Small intestine (tissue), 7 donors: ENCODE measurements around the gene DNAH8. TPM values are rescaled to one million over a fixed set of nuclear protein-coding genes. Genes with fewer than 3 reads are reported as not detected.
A peak's percentile ranks its signal among the peaks of the same experiment; 100 is the strongest.
"Not testable (repeated sequence)": the region's sequence is repeated elsewhere in the genome, so short reads cannot be mapped to it uniquely, and the experiment has no call there.

Experiments
- DNase-seq, 2 donors: peaks; one replicate each; pipeline versions ENCODE4 v3.0.0 to v3.0.0-alpha.2; 2013
- FAIRE-seq: peaks from 2 replicates; lab custom pipeline; 2012; peaks lifted over from hg19 to GRCh38; lab: Jason Lieb, UNC
- H3K27ac ChIP-seq, 3 donors: one replicate each; pipeline ENCODE4 v1.5.1; 2013; ENCODE audit warnings: low read length in 2 of 3, mild to moderate bottlenecking in 2 of 3, control low read depth in 1 of 3, inconsistent platforms in 1 of 3, low read depth in 1 of 3, moderate library complexity in 1 of 3
- H3K27me3 ChIP-seq, 3 donors: one replicate each; pipeline ENCODE4 v1.6.1; 2013; ENCODE audit warnings: low read length in 3 of 3, inconsistent platforms in 1 of 3; ENCODE audit not compliant: control insufficient read depth in 3 of 3, insufficient read depth in 3 of 3
- H3K36me3 ChIP-seq, 3 donors: one replicate each; pipeline ENCODE4 v1.6.1; 2013; ENCODE audit warnings: low read length in 3 of 3, inconsistent platforms in 1 of 3, low read depth in 1 of 3, mild to moderate bottlenecking in 1 of 3, moderate library complexity in 1 of 3; ENCODE audit not compliant: control insufficient read depth in 3 of 3, insufficient read depth in 2 of 3
- H3K4me1 ChIP-seq, 3 donors: one replicate each; pipeline ENCODE4 v1.6.1; 2013; ENCODE audit warnings: low read length in 2 of 3, inconsistent platforms in 1 of 3, low read depth in 1 of 3, mild to moderate bottlenecking in 1 of 3, moderate library complexity in 1 of 3; ENCODE audit not compliant: control insufficient read depth in 3 of 3, insufficient read depth in 2 of 3
- H3K4me3 ChIP-seq, 3 donors: one replicate each; pipeline ENCODE4 v1.5.1; 2013; ENCODE audit warnings: low read length in 3 of 3, control low read depth in 1 of 3, inconsistent platforms in 1 of 3, low read depth in 1 of 3, mild to moderate bottlenecking in 1 of 3, moderate library complexity in 1 of 3
- H3K9me3 ChIP-seq, 2 donors: one replicate each; pipeline ENCODE4 v1.6.1; 2013; ENCODE audit warnings: low read depth in 1 of 2, low read length in 1 of 2; ENCODE audit not compliant: control insufficient read depth in 2 of 2, insufficient read depth in 1 of 2
- WGBS, 3 donors: extraction: QIAGEN DNeasy Blood & Tissue Kit; methylation state at CpG; one replicate each; pipeline ENCODE4 v1.1.7; 2013; 5-methylcytosine and 5-hydroxymethylcytosine counted together
- polyA plus RNA-seq, 4 donors: library from polyadenylated mRNA; stranded (reverse) in 3 of 4; unstranded in 1 of 4; fragments of 200-250 nt in 3 of 4; fragments of 120-200 nt in 1 of 4; gene quantifications; one replicate each; pipeline versions ENCODE4 v1.2.1 to v1.2.3, GENCODE V29; 2013
- donor health status: healthy with polysubstance abuse.
- donor health status: control.
- donor health status: control.
- donor health status: Bipolar disorder and iron deficiency.
- donor health status: healthy.

Gene DNAH8
- polyA plus RNA-seq, 4 donors = under 0.01 to 0.01 (median 0.01) TPM; not detected in 1

DNA sequence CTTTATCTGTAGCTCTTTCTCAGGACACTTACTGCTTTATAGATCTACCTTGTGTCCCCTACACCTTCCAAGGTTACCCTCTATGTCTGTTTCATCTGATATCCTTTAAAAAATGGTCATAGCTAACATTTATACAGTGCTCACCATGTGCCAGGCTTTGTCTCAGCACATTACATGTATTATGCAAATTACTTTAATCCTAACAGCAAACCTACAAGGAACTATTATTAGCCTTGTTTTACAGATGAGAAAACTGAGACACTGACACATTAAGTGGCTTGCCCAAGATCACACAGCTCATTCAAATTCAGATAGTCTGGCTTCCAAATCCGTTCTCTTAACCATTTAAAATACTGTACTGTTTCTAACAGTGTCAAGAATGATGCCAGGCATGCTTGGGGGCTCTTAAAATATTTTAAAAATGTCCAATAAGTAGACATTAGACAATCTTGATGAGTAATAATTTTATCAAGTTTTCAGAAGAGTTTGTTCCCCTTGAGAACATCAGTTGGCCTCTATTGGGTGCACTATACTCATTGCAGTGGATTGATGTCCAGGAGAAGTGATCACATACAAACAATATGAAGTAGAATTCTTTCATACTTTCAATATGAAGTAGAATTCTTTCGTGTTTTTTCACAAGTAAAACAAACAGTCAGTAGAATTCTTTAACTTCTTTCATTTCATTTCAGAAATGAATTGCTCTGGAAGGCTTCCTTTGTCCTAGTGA, 69.6 kb downstream of the DNAH8 start:
- Histone ChIP-seq H3K4me1 (no peaks in the 10 kb centered on the region), H3K36me3 (no peaks in the 10 kb centered on the region), H3K4me3 (no peak overlapping the region), H3K27me3 (no peaks in the 10 kb centered on the region), H3K27ac (no peak overlapping the region), H3K9me3 (no peaks in the 10 kb centered on the region)
- FAIRE-seq (no peak), DNase-seq (no peak)
- 58 to 80% (median 65%) methylated on average over 2 of the region's 2 CpGs for WGBS, 3 donors

DNA sequence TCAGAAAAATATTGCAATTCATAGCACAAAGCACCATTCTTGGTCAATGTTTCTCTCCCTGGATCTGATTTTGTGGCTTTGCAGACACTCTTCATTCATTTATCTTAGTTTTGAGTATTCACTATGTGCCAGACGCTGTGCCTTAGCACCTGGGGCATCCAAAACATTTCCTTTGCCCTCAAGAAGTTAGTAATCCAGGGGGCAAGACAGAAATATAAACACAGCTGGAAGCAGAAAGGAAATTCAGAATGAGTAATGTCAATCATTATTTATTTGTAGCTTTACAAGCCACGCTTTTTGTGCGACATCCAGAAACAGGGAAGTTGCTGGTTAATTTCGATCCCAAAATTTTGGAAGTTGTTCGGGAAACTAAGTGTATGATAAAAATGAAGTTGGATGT, 71.4 kb downstream of the DNAH8 start:
- Histone ChIP-seq H3K4me1 (no peaks in the 10 kb centered on the region), H3K36me3 (no peaks in the 10 kb centered on the region), H3K27ac (no peak overlapping the region), H3K4me3 (no peak overlapping the region), H3K27me3 (no peaks in the 10 kb centered on the region), H3K9me3 (no peaks in the 10 kb centered on the region)
- DNase-seq (no peak), FAIRE-seq (no peak)
- WGBS, 3 donors = 74 to 90% (median 89%) methylated on average over 5 of the region's 5 CpGs

DNA sequence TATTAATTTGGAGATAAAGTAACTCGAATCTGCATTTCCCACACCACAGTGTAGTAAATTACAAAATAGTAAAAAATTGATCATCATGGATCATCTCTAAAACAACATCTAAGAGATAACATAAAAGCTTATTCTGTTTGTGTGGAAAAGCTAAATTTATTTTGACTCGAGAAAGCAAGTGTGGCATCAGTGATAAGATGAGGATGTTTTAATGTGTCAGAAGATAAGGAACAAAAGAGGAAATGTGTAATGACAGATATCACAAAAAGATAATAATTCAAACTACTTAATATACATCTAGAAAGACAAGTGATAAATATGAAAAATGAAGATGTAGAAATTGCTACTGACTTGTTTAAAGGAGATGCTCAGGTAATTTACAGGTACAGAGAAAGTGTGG, 74.1 kb downstream of the DNAH8 start:
- Histone ChIP-seq H3K9me3 (no peaks in the 10 kb centered on the region), H3K27ac (no peak overlapping the region), H3K4me3 (no peak overlapping the region), H3K27me3 (no peaks in the 10 kb centered on the region), H3K36me3 (no peaks in the 10 kb centered on the region), H3K4me1 (no peaks in the 10 kb centered on the region)
- no peak for FAIRE-seq
- WGBS, 3 donors = 20 to 56% (median 37%) methylated on average over 2 of the region's 2 CpGs
- DNase-seq = no peak

DNA sequence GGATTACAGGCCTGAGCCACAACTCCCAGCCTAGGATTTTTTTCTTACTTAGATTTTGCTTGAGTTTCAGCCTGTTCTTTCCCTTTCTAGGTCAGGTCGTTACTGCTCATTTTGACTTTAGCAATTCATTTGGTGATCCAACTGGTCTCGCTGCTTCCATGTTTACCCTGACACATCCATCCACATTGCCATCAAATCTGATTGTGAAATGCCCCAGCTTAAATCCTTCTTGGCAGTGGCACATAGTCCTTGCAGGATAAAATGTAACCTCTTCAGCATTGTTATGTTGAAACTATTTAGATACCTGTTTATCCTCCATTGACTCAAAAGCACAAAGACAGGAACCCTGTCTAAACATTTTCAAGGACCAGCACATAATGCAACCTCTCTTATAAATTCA, 77.2 kb downstream of the DNAH8 start:
- H3K9me3 ChIP-seq = no peaks in the 10 kb centered on the region
- peaks cover 0 to 9% (median 0%) of the 10 kb centered on the region in 3 donors for H3K4me1 ChIP-seq
- no peak overlapping the region for H3K4me3 ChIP-seq
- H3K27ac ChIP-seq = no peak overlapping the region
- H3K36me3 ChIP-seq = no peaks in the 10 kb centered on the region
- no peaks in the 10 kb centered on the region for H3K27me3 ChIP-seq
- DNase-seq = no peak
- no peak for FAIRE-seq
- WGBS, 3 donors = 77 to 92% (median 79%) methylated on average over 2 of the region's 2 CpGs

DNA sequence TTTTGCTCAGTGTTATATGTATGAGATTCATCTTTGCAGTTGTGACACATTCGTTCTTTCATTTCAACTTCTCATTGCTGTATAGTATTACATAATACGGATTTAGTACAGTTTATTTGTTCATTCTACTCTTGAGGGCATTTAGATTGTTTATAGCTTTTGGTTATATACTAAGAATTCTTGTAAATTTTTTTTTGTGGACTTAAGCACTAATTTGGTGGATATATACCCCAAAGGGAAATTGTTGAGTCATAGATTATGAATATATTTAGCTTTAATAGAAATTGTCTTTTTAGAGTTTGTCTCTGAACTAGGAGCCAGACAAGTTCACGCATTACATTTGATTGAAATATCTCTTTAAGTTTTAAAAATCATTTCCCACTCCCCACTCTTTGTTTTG, 79.6 kb downstream of the DNAH8 start:
- no peak for FAIRE-seq
- H3K36me3 ChIP-seq = no peaks in the 10 kb centered on the region

DNA sequence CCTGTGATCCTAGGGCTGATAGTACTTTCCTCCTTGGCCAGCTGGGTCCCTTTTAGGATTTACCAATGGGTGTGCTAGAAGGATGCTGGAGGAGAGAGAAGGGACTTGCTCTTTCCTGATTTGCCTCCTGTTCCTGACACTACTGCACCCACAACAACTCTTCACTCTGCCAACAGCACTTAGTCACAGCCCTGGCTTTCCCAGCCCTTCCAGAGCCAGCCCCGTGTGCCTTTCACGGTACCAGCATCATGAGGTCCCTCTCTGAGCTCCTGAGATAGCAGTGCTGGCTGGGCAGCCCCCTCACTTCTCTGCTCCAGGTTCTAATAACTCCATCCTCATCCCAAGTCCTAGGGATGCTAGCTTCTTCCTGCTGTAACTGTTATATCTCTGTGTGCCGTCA, 80.9 kb downstream of the DNAH8 start:
- WGBS, 3 donors = 13 to 51% (median 39%) methylated on average over 3 of the region's 3 CpGs
- no peaks in the 10 kb centered on the region for H3K36me3 ChIP-seq
- H3K4me1 ChIP-seq = peaks cover 0 to 9% (median 0%) of the 10 kb centered on the region in 3 donors
- H3K27ac ChIP-seq = no peak overlapping the region
- H3K9me3 ChIP-seq = no peaks in the 10 kb centered on the region
- H3K27me3 ChIP-seq = no peaks in the 10 kb centered on the region
- FAIRE-seq (no peak), DNase-seq (peak in 1 of 2 donors; percentile 34)
- H3K4me3 ChIP-seq = no peak overlapping the region

More for the DNA sequence above, 79.6 kb downstream of the DNAH8 start:
- Histone ChIP-seq H3K9me3 (no peaks in the 10 kb centered on the region), H3K4me3 (no peak overlapping the region), H3K4me1 (peaks cover 0 to 9% (median 0%) of the 10 kb centered on the region in 3 donors), H3K27ac (no peak overlapping the region), H3K27me3 (no peaks in the 10 kb centered on the region)
- DNase-seq = no peak
- WGBS, 3 donors = 65 to 84% (median 78%) methylated on average over 3 of the region's 3 CpGs

DNA sequence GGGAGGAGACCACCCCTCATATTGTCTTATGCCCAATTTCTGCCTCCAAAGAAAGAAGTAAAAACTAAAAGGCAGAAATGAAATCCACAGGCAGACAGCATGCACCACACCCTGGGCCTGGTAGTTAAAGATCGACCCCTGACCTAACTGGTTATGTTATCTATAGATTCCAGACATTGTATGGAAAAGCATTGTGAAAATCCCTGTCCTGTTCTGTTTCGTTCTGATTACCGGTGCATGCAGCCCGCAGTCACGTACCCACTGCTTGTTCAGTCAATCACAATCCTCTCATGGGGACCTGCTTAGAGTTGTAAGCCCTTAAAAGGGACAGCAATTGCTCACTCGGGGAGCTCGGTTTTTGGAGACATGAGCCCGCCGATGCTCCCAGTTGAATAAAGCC, 81.3 kb downstream of the DNAH8 start:
- not testable (repeated sequence) for H3K36me3 ChIP-seq, H3K4me3 ChIP-seq, H3K4me1 ChIP-seq, H3K27me3 ChIP-seq, H3K9me3 ChIP-seq, FAIRE-seq
- H3K27ac ChIP-seq = peak overlapping the region in 1 of 3 donors; percentile 13
- DNase-seq = peak in 1 of 2 donors; percentile 27
- 9 to 43% (median 29%) methylated on average over 9 of the region's 9 CpGs for WGBS, 3 donors

DNA sequence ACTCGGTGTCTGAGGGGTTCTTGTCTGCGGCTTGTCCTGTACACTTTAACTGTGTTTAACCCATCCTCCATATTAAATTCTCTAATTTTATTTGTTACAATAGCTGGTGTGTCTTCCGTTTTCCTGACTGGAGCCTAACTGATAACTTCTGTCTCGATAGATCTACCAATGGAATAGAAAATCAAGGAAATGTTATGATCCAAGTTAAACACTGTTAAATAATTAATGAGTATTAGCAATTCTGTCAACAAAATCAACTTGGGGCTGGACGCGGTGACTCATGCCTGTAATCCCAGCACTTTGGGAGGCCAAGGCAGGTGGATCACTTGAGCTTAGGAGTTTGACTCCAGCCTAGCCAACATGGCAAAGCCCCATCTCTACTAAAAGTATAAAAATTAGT, 81.7 kb downstream of the DNAH8 start:
- WGBS, 3 donors = 14 to 51% (median 28%) methylated on average over 6 of the region's 6 CpGs
- no peaks in the 10 kb centered on the region for H3K9me3 ChIP-seq
- no peak for FAIRE-seq
- peak; percentile 48 to 59 for DNase-seq
- peak overlapping the region in 1 of 3 donors; percentile 31 for H3K27ac ChIP-seq
- no peaks in the 10 kb centered on the region for H3K36me3 ChIP-seq
- no peak overlapping the region for H3K4me3 ChIP-seq
- H3K27me3 ChIP-seq = no peaks in the 10 kb centered on the region
- H3K4me1 ChIP-seq = peaks cover 0 to 9% (median 0%) of the 10 kb centered on the region in 3 donors
